ENCODE data around the gene C7orf57.

C7orf57 gene

GRCh38 chr7:48089046-48090003 is 54.0 kb downstream of the C7orf57 start, which contains the start of gene UPP1:
Gene UPP1, plus strand, starts transcription at chr7:48089265. Its CDS starts 5,519 bp downstream, at chr7:48094784.
- DNase-seq (ENCODE audit: low read depth), result no peak
- H3K4me3 ChIP-seq (ENCODE audit: low read depth, low read length), result peak within 1 kb of the TSS; percentile 65
- no peak for TF ChIP-seq CTCF (IDR thresholded peaks at IDR 0.05; ENCODE audit: control insufficient read depth, extremely low read depth, insufficient read depth)

- no peak for TF ChIP-seq CTCF (IDR thresholded peaks at IDR 0.05; ENCODE audit: control insufficient read depth, extremely low read depth, insufficient read depth)
- H3K4me3 ChIP-seq (ENCODE audit: low read depth, low read length), result peak overlapping the region; percentile 65
- no peak for DNase-seq (ENCODE audit: low read depth)
Measured at GRCh38 chr7:48090095-48090805, 54.9 kb downstream of the C7orf57 start.

GRCh38 chr7:48091506-48092433 is 56.4 kb downstream of the C7orf57 start:
- H3K4me3 ChIP-seq (ENCODE audit: low read depth, low read length), result no peak overlapping the region
- no peak for TF ChIP-seq CTCF (IDR thresholded peaks at IDR 0.05; ENCODE audit: control insufficient read depth, extremely low read depth, insufficient read depth)
- DNase-seq (ENCODE audit: low read depth), result no peak

GRCh38 chr7:48094861-48095293 is 59.5 kb downstream of the C7orf57 start:
- no peak for DNase-seq (ENCODE audit: low read depth)
- no peak overlapping the region for H3K4me3 ChIP-seq (ENCODE audit: low read depth, low read length)
- no peak for TF ChIP-seq CTCF (IDR thresholded peaks at IDR 0.05; ENCODE audit: control insufficient read depth, extremely low read depth, insufficient read depth)

GRCh38 chr7:48096273-48096672 is 60.9 kb downstream of the C7orf57 start:
- H3K4me3 ChIP-seq (ENCODE audit: low read depth, low read length), result no peak overlapping the region
- no peak for DNase-seq (ENCODE audit: low read depth)
- no peak for TF ChIP-seq CTCF (IDR thresholded peaks at IDR 0.05; ENCODE audit: control insufficient read depth, extremely low read depth, insufficient read depth)

GRCh38 chr7:48097521-48098231 is 62.3 kb downstream of the C7orf57 start:
- H3K4me3 ChIP-seq (ENCODE audit: low read depth, low read length), result no peak overlapping the region
- no peak for DNase-seq (ENCODE audit: low read depth)
- no peak for TF ChIP-seq CTCF (IDR thresholded peaks at IDR 0.05; ENCODE audit: control insufficient read depth, extremely low read depth, insufficient read depth)

Measured in LNCaP clone FGC (cell line).